GM19397 (cell line): ENCODE results near the gene IDUA.

Experiments used
- ATAC-seq: cut with Tn5 transposase; IDR thresholded peaks from one replicate; pipeline ENCODE4 v1.9.1; 2021; ENCODE audit warnings: mild to moderate bottlenecking, moderate library complexity; ENCODE audit not compliant: unreplicated experiment

IDUA gene

GRCh38 chr4:1013225-1014073 lies 26.6 kb downstream of the IDUA start:
- ATAC-seq: no peak

DNA sequence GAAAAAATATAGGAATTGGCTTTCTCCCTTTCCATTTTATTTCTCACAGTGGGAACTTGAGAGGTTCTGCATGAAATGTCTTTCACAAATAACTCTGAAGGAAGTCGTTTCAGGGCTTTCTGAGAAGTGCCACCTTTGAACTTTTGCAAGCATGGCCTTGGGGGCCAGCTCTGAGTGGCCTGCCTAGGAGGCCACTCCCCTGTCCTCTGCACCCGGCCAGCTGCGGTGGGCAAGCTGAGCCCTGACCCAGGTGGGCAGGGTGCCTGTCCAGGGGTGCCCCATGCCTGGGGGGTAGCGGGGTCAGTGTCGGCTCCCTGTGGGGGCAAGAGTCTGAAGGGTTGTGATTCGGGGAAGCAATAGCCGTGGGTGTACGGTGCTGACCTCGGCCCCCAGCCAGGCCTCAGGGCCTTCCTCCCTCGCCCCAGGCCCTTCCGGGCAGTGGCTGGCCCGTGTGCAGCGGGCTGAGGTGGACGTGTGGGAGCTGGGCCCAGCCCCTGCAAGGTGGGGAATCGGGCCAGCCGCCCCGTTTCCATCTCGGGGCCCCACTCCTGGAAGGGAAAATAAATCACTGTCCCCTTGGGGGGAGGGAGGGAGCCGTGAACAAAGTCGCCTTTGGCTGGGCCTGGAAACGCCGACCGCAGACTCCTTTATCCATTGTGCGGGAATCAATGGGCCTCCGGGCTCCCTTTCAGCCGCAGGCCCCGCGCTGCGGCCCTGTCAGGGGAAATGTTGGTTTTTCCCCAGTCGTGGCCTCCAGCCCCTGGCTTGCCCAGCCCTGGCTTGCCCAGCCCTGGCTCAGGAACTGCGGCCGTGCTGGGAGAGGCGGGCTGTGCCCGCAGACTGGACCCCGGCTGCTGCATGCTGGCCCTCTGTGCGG lies 27.7 kb downstream of the IDUA start:
- ATAC-seq: no peak

GRCh38 chr4:1015179-1015578 lies 28.3 kb downstream of the IDUA start:
- ATAC-seq: no peak

- ATAC-seq: no peak
Observed at GRCh38 chr4:1015746-1016145, 28.9 kb downstream of the IDUA start.

DNA sequence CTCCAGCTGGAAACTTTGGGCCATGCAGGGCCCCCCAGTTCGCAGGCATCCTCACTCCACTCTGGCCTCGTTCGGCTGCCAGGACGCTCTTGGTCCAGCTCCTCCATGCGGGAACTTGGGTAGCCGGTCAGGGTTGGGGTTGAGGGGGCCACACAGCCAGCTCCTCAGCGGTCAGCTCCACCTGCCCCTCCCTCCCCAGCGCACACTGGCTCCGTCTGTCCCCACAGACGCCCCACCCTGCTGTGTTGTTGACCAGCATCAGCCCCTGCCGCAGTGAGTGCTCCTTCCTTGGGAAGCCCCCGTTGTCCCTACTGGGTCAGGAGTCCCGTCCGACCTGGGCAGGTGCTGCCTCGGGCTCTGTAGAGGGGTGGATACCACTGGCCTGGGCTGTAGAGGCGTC lies 30.4 kb downstream of the IDUA start:
- no peak for ATAC-seq

- no peak for ATAC-seq
Observed at GRCh38 chr4:1017706-1018105, 30.9 kb downstream of the IDUA start.

GRCh38 chr4:1018147-1019020 lies 31.5 kb downstream of the IDUA start:
- ATAC-seq: no peak

DNA sequence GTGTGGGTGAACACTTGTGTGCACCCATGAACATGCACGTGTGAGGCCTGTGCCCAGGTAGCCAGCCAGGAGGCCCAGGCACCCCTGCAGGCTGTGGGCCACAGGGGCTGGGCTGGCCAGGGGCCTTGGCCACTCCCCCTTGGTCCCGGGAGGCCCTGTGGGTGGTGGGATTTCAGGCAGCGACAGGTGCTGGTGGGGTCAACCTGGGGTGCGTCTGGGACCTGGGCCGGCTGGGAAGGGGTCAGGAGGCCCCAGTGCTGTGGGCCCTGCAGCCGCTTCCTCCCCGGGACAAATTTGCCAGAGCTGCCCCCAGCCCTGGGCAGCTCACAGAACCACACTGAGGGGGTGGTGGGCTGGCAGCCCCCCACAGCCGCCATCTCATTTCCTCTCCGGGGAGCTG lies 32.5 kb downstream of the IDUA start:
- no peak for ATAC-seq

GRCh38 chr4:1019729-1020470 lies 33.1 kb downstream of the IDUA start:
- ATAC-seq: no peak

DNA sequence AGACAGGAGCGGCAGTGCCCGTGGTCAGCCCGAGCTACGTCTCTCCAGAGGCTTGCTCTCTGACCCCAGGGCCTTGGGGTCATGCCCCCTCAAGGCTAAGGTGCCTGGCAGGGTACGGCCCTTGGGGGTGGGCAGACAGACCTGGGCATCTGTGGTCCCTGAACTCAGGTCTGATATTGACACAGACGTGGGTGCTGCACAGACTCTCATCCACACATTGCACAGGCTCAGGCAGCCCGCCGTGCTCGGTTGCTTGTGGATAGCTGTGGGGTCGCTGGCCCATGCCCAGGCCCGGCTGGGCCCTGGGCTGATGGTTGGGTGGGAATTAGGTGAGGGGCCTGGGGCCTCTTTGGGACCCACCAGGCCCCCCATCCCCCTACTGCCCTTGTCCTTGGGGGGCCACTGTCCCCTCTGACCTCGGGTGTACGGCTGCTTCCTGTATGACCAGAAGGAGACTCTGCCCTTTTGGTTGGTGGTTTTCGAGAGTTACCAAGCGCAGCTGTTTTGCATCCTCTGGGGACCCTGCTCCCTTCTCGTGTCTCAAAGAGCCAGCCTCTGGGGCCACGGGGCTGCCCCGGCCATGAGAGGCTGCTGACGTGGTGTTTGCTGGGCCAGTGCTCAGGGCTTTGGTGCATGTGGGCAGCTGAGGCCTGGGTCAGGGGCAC lies 34.7 kb downstream of the IDUA start:
- peak; percentile 78 for ATAC-seq

DNA sequence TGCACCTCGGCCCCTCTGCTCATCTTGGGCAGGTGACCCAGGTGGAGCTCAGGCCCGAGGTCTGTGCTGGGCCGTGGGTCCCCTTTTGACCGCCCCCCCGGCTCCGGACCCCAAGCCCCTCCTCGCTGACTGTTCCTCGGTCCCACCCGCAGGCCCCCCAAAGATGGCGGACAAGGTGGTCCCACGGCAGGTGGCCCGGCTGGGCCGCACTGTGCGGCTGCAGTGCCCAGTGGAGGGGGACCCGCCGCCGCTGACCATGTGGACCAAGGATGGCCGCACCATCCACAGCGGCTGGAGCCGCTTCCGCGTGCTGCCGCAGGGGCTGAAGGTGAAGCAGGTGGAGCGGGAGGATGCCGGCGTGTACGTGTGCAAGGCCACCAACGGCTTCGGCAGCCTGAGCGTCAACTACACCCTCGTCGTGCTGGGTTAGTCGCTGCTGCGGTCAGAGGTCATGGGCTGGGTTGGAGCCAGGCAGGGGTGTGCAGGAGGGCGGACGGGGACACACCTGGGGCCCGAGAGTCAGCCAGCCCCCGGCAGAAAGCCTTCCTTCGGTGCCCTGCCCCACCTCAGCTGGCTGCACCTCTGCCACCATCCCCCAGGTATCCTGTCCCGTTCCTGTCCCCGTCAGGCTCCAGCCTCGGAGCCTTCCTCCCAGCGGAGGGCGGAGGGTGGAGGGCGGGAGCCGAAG lies 35.4 kb downstream of the IDUA start:
- no peak for ATAC-seq

DNA sequence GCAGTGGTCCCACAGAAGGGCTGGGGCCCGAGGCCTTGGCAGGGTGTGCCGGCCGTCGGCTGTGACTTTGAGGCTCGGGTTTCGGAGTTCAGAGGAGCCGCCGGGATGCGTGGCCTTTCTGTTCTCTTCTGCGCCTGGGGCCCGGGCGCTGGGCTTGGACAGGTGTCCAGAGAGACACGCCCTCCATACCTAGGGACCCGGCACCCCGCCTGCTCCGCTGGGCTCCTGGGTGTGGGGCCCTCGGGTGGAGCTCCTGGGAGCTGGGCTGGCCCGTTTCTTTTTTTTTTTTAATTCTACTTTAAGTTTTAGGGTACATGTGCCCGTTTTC lies 35.9 kb downstream of the IDUA start:
- ATAC-seq: no peak

DNA sequence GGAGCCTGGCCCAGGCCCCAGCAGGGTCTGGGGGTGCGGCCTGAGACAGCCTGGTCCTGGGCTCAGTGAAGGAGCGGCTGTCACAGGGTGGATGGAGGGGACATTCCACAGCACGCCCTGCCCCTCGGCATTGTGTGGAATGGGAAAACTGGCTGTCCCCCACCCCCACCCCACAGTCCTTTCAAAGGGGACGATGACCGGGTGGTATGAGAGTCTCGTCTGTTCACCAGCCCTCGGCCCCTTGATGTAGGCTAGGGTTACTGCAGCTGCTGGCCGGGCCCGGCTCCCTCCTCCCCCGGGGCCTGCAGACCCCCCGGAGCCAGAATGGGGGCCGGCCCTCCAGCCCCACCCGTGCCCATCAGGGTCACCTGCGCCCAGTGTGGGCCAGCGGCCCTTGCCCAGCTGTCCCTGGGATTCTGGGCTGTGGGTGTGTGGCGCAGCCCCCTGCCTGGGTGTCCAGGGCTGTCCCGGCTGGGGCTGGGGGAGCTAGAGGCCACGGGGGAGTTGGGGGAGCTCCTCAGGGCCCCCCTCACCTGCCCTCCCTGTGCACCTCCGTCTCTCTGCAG lies 36.3 kb downstream of the IDUA start:
- no peak for ATAC-seq

DNA sequence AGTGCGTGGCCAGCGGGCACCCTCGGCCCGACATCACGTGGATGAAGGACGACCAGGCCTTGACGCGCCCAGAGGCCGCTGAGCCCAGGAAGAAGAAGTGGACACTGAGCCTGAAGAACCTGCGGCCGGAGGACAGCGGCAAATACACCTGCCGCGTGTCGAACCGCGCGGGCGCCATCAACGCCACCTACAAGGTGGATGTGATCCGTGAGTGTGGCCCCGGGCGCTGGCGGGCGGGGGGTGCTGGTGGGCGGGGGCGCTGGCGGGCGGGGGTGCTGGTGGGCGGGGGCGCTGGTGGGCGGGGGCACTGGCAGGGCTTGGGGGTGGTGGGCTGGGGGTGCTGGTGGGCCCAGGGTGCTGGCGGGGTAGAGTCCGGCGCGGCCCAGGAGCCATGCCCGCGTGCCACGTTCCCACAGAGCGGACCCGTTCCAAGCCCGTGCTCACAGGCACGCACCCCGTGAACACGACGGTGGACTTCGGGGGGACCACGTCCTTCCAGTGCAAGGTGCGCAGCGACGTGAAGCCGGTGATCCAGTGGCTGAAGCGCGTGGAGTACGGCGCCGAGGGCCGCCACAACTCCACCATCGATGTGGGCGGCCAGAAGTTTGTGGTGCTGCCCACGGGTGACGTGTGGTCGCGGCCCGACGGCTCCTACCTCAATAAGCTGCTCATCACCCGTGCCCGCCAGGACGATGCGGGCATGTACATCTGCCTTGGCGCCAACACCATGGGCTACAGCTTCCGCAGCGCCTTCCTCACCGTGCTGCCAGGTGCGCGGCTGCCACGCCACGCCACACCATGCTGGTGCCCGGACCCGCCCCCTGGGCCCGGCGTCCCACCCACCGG lies 37.3 kb downstream of the IDUA start:
- ATAC-seq: no peak

GRCh38 chr4:1024882-1025545 lies 38.2 kb downstream of the IDUA start:
- ATAC-seq: no peak

- ATAC-seq: peak; percentile 61
Observed at GRCh38 chr4:1026115-1026514, 39.3 kb downstream of the IDUA start.

GRCh38 chr4:1027219-1027914 lies 40.5 kb downstream of the IDUA start:
- no peak for ATAC-seq
